Measurements from ENCODE around the gene IST1. TPM values are rescaled to one million over a fixed set of nuclear protein-coding genes. Genes with fewer than 3 reads are reported as not detected.

IST1 gene
- 173 and 218 TPM in 2 replicates for total RNA-seq

GRCh38 chr16:71894921-71895678 lies at the start of gene IST1:
TSS of gene IST1 (plus strand) at chr16:71895531. CDS start at chr16:71915641, 20,110 bp downstream.

GRCh38 chr16:71845639-71846430 lies 49.5 kb upstream of the IST1 start, which contains the start of gene ATXN1L:
TSS of gene ATXN1L (plus strand) at chr16:71845976. CDS start at chr16:71849741, 3,765 bp downstream.

GRCh38 chr16:71883849-71884638 lies 11.3 kb upstream of the IST1 start, which contains the start of gene ZNF821:
TSS of gene ZNF821 (minus strand) at chr16:71884182. CDS start at chr16:71879946, 4,236 bp downstream.

Other genes with a start within 250 kb of the IST1 start
- 13.5 and 14.2 TPM in 2 replicates for gene PHLPP2, start 170.8 kb upstream of the IST1 start, total RNA-seq
- 101 and 103 TPM in 2 replicates for gene AP1G1, start 86.7 kb upstream of the IST1 start, total RNA-seq
- 13.9 and 16.6 TPM in 2 replicates for gene ATXN1L, start 49.6 kb upstream of the IST1 start, total RNA-seq
- 4.7 and 5.9 TPM in 2 replicates for gene ZNF821, start 11.3 kb upstream of the IST1 start, total RNA-seq
- under 0.01 TPM in 1 of 2 replicates, not detected in the other for gene PKD1L3, start 104.9 kb downstream of the IST1 start, total RNA-seq
- 2.7 and 3.0 TPM in 2 replicates for gene DHODH, start 113.2 kb downstream of the IST1 start, total RNA-seq
- gene HP, start 159.0 kb downstream of the IST1 start, total RNA-seq: 0.11 TPM in 1 of 2 replicates, not detected in the other
- gene HPR, start 167.7 kb downstream of the IST1 start, total RNA-seq: not detected in 2 replicates
- 9.3 and 12.4 TPM in 2 replicates for gene TXNL4B, start 198.1 kb downstream of the IST1 start, total RNA-seq
- gene DHX38, start 198.3 kb downstream of the IST1 start, total RNA-seq: 37.1 and 39.6 TPM in 2 replicates